Testis (tissue), 3 donors: ENCODE results near the gene TBC1D22A. TPM values are rescaled to one million over a fixed set of nuclear protein-coding genes. Genes with fewer than 3 reads are reported as not detected.

Experiments used
- DNase-seq: peaks from one replicate; pipeline ENCODE4 v3.0.0-alpha.2; 2019
- H3K27ac ChIP-seq, 2 donors: fragments of 200-600 bp; sonication (generic); one replicate each; pipeline ENCODE4 v1.5.1; 2019
- H3K27me3 ChIP-seq: fragments of 200-600 bp; sonication (generic); one replicate; pipeline ENCODE4 v1.5.1; 2019
- H3K36me3 ChIP-seq: fragments of 200-600 bp; sonication (generic); one replicate; pipeline ENCODE4 v1.5.1; 2017; ENCODE audit warnings: low read depth; ENCODE audit errors: missing control alignments
- H3K4me1 ChIP-seq: fragments of 200-600 bp; sonication (generic); one replicate; pipeline ENCODE4 v1.5.1; 2019
- H3K4me3 ChIP-seq, 2 donors: fragments of 200-600 bp; sonication (generic); one replicate each; pipeline ENCODE4 v1.5.1; 2017 to 2019
- H3K9me3 ChIP-seq: fragments of 200-600 bp; sonication (generic); one replicate; pipeline ENCODE4 v1.5.1; 2017
- CTCF ChIP-seq, 3 experiments: fragments of 450-650 bp in 2 of 3; fragments of 200-600 bp in 1 of 3; sonication (generic) in 1 of 3; IDR thresholded peaks; one replicate each; pipeline ENCODE4 v1.5.1; 2016 to 2019; ENCODE audit warnings: antibody characterized with exemption in 3 of 3, mild to moderate bottlenecking in 2 of 3, moderate library complexity in 1 of 3
- POLR2A ChIP-seq: fragments of 450-650 bp; IDR thresholded peaks from one replicate; pipeline ENCODE4 v1.6.1; 2017; ENCODE audit warnings: antibody characterized with exemption, mild to moderate bottlenecking, moderate library complexity
- WGBS, 2 donors: methylation state at CpG; one replicate each; pipeline ENCODE4 v1.1.5; 2018; 5-methylcytosine and 5-hydroxymethylcytosine counted together
- intact Hi-C: fragments of 100-400 bp; cut with DNase I; formaldehyde crosslinking; loops from one replicate; pipeline ENCODE4 v1.15.1; 2023; ENCODE audit warnings: low total_unique reads
- polyA plus RNA-seq: library from polyadenylated mRNA; stranded (reverse); fragments of 350-450 nt; fragmentation: Illumina TruSeq; extraction: RNeasy Lipid Tissue Mini Kit (QIAGEN cat#74804); gene quantifications from one replicate; pipeline ENCODE4 v1.2.3, GENCODE V29; 2014; ENCODE audit warnings: low read depth, low replicate concordance; ENCODE audit not compliant: insufficient read depth
- total RNA-seq, 2 donors: library from RNA; depleted of rRNA; stranded (reverse); fragments of >200 nt; gene quantifications; one replicate each; pipeline ENCODE4 v1.2.3, GENCODE V29; 2016

Gene TBC1D22A
- total and polyA plus RNA-seq, 3 donors from 2014 or later, result 16.6 to 32.8 (median 28.5) TPM

- H3K4me1 ChIP-seq, result no peaks in the 10 kb centered on the region
- intact Hi-C loops, result no loop called here
- no peaks in the 10 kb centered on the region for H3K27me3 ChIP-seq
- no peaks in the 10 kb centered on the region for H3K36me3 ChIP-seq
- H3K27ac ChIP-seq, result no peak overlapping the region
- H3K4me3 ChIP-seq, result no peak overlapping the region
- TF ChIP-seq CTCF (IDR thresholded peaks at IDR 0.05) (no peak), POLR2A (no peak)
- 92 to 100% methylated on average over 4 of the region's 4 CpGs for WGBS, 2 donors
- no peaks in the 10 kb centered on the region for H3K9me3 ChIP-seq
- no peak for DNase-seq
Measured at GRCh38 chr22:46896166-46896565, 133.7 kb downstream of the TBC1D22A start.

- Histone ChIP-seq H3K4me1 (no peaks in the 10 kb centered on the region), H3K4me3 (no peak overlapping the region), H3K36me3 (no peaks in the 10 kb centered on the region), H3K27me3 (no peaks in the 10 kb centered on the region), H3K27ac (no peak overlapping the region), H3K9me3 (no peaks in the 10 kb centered on the region)
- WGBS, 2 donors, result 76 to 80% methylated on average over 13 of the region's 13 CpGs
- TF ChIP-seq CTCF (IDR thresholded peaks at IDR 0.05) (no peak), POLR2A (no peak)
- intact Hi-C loops, result no loop called here
- no peak for DNase-seq
Measured at GRCh38 chr22:46896568-46897245, 134.3 kb downstream of the TBC1D22A start.

DNA sequence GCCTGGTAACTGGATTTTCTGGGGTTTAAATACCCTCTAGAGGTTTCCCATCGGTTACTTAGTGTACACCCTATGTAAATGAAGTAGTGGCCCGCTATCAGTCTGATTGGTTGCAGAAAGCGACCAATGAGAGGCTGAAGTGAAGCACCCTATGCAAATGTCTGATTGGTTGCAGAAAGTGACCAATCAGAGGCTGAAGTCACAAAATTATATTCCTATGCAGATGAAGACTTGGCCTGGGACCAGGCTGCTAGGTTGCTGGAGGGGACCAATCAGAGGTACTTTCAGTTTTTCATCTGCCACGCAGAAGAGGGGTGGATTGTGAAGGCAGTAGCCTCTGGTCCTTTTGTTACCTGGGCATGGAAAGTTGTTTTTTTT lies 134.8 kb downstream of the TBC1D22A start:
- H3K27ac ChIP-seq, result no peak overlapping the region
- H3K4me3 ChIP-seq, result no peak overlapping the region
- no peaks in the 10 kb centered on the region for H3K9me3 ChIP-seq
- no peaks in the 10 kb centered on the region for H3K36me3 ChIP-seq
- H3K27me3 ChIP-seq, result no peaks in the 10 kb centered on the region
- no peaks in the 10 kb centered on the region for H3K4me1 ChIP-seq
- TF ChIP-seq POLR2A (no peak), CTCF (IDR thresholded peaks at IDR 0.05) (no peak)
- 84 to 91% methylated on average over 4 of the region's 4 CpGs for WGBS, 2 donors
- peak; percentile 46 for DNase-seq
- intact Hi-C loops, result no loop called here

DNA sequence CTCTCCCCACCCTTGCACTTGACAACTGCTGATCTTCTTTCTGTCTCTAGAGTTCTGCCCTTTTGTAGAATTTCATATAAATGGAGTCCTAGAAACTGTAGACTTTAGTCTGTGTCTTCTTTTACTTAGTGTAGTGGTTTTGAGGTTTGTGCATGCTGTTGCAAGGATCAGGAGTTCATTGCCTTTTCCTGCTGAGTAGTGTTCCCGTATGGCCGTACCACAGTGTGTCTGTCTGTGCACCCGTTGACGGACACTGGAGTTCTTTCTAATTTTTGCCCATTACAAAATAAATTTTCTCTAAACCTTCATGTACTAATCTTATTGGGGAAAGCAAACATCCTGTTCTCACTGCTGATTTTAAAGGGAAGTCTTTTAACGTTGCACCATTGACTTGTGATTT lies 138.1 kb downstream of the TBC1D22A start:
- H3K4me3 ChIP-seq, result no peak overlapping the region
- no peaks in the 10 kb centered on the region for H3K27me3 ChIP-seq
- no peak for DNase-seq
- no peaks in the 10 kb centered on the region for H3K9me3 ChIP-seq
- 86 to 88% methylated on average over 5 of the region's 5 CpGs for WGBS, 2 donors
- no peak overlapping the region for H3K27ac ChIP-seq
- no peaks in the 10 kb centered on the region for H3K36me3 ChIP-seq
- TF ChIP-seq POLR2A (no peak), CTCF (IDR thresholded peaks at IDR 0.05) (no peak)
- no peaks in the 10 kb centered on the region for H3K4me1 ChIP-seq
- intact Hi-C loops, result no loop called here

DNA sequence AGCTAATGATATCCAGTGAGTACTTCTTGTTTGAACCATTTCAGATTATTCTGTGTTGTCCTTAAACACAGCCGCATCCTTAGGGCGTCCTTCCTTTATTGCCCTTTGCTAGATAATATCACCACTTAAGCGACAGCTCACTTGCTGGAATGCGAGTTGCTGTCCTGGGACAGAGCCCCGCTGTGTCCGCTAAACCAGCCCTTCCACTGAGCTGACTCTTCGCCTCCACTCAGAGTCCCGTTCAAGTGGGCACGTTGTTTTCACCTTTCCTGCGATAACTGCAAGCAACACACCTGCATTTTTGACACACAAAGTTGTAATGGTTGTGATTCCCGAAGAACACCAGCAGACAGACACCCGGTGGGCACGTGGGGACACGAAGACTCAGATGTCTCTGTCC lies 140.0 kb downstream of the TBC1D22A start:
- WGBS, 2 donors, result 92 to 95% methylated on average over 14 of the region's 14 CpGs

More for the DNA sequence above, 140.0 kb downstream of the TBC1D22A start:
- TF ChIP-seq CTCF (IDR thresholded peaks at IDR 0.05), result no peak
- TF ChIP-seq POLR2A, result no peak
- H3K27me3 ChIP-seq, result no peaks in the 10 kb centered on the region
- intact Hi-C loops, result no loop called here
- no peak for DNase-seq
- H3K36me3 ChIP-seq, result no peaks in the 10 kb centered on the region
- H3K4me1 ChIP-seq, result no peaks in the 10 kb centered on the region
- no peak overlapping the region for H3K27ac ChIP-seq
- H3K9me3 ChIP-seq, result no peaks in the 10 kb centered on the region
- H3K4me3 ChIP-seq, result no peak overlapping the region
